T-helper 2 cell treated with Interferon-gamma antibody and Interleukin-4, amounts not matched to agents 5 μg/mL and 100 μg/mL, for 36 hours (primary cell): ENCODE measurements around the gene PLCXD1.
"Not testable (repeated sequence)": the region's sequence is repeated elsewhere in the genome, so short reads cannot be mapped to it uniquely, and the experiment has no call there.

Source experiments
- DNase-seq: peaks from one replicate; pipeline ENCODE4 v3.0.0; 2021; ENCODE audit warnings: low spot score
- H3K27ac Mint-ChIP-seq: one replicate; pipeline ENCODE4 v1.8.0; 2021; ENCODE audit warnings: mild to moderate bottlenecking, mixed read lengths
- H3K27me3 Mint-ChIP-seq: one replicate; pipeline ENCODE4 v1.8.0; 2021; ENCODE audit warnings: low read depth, mixed read lengths
- H3K36me3 Mint-ChIP-seq: one replicate; pipeline ENCODE4 v1.8.0; 2021; ENCODE audit warnings: low read depth, mixed read lengths
- H3K4me1 Mint-ChIP-seq: one replicate; pipeline ENCODE4 v1.8.0; 2021; ENCODE audit warnings: low read depth, mixed read lengths
- H3K4me3 Mint-ChIP-seq: one replicate; pipeline ENCODE4 v1.8.0; 2022; ENCODE audit warnings: mild to moderate bottlenecking, moderate library complexity, mixed read lengths
- H3K9me3 Mint-ChIP-seq: one replicate; pipeline ENCODE4 v1.8.0; 2021; ENCODE audit warnings: mixed read lengths

Gene PLCXD1

GRCh38 chrX:257681-258289 lies 23.4 kb upstream of the PLCXD1 start:
- Mint-ChIP-seq H3K9me3 (no peaks in the 10 kb centered on the region), H3K27ac (no peak overlapping the region), H3K27me3 (no peaks in the 10 kb centered on the region), H3K4me3 (no peak overlapping the region), H3K4me1 (no peaks in the 10 kb centered on the region), H3K36me3 (no peaks in the 10 kb centered on the region)
- DNase-seq: no peak

- no peaks in the 10 kb centered on the region for H3K36me3 Mint-ChIP-seq
- DNase-seq: no peak
- no peak overlapping the region for H3K4me3 Mint-ChIP-seq
- no peaks in the 10 kb centered on the region for H3K27me3 Mint-ChIP-seq
- H3K9me3 Mint-ChIP-seq: no peaks in the 10 kb centered on the region
- no peaks in the 10 kb centered on the region for H3K4me1 Mint-ChIP-seq
- no peak overlapping the region for H3K27ac Mint-ChIP-seq
Measured at GRCh38 chrX:258291-259040, 22.7 kb upstream of the PLCXD1 start.

- H3K27me3 Mint-ChIP-seq: no peaks in the 10 kb centered on the region
- no peaks in the 10 kb centered on the region for H3K4me1 Mint-ChIP-seq
- DNase-seq: no peak
- H3K36me3 Mint-ChIP-seq: no peaks in the 10 kb centered on the region
- H3K9me3 Mint-ChIP-seq: no peaks in the 10 kb centered on the region
- H3K27ac Mint-ChIP-seq: no peak overlapping the region
- H3K4me3 Mint-ChIP-seq: no peak overlapping the region
Measured at GRCh38 chrX:259692-260355, 21.4 kb upstream of the PLCXD1 start.

- no peaks in the 10 kb centered on the region for H3K36me3 Mint-ChIP-seq
- H3K9me3 Mint-ChIP-seq: no peaks in the 10 kb centered on the region
- no peaks in the 10 kb centered on the region for H3K4me1 Mint-ChIP-seq
- H3K27me3 Mint-ChIP-seq: no peaks in the 10 kb centered on the region
- H3K4me3 Mint-ChIP-seq: no peak overlapping the region
- no peak for DNase-seq
- H3K27ac Mint-ChIP-seq: no peak overlapping the region
Measured at GRCh38 chrX:261167-261918, 19.8 kb upstream of the PLCXD1 start.

- Mint-ChIP-seq H3K4me1 (no peaks in the 10 kb centered on the region), H3K27ac (no peak overlapping the region), H3K27me3 (no peaks in the 10 kb centered on the region), H3K36me3 (no peaks in the 10 kb centered on the region), H3K9me3 (no peaks in the 10 kb centered on the region), H3K4me3 (no peak overlapping the region)
- DNase-seq: no peak
Measured at GRCh38 chrX:261919-262352, 19.2 kb upstream of the PLCXD1 start.

- no peaks in the 10 kb centered on the region for H3K4me1 Mint-ChIP-seq
- H3K4me3 Mint-ChIP-seq: no peak overlapping the region
- no peaks in the 10 kb centered on the region for H3K36me3 Mint-ChIP-seq
- DNase-seq: no peak
- H3K27ac Mint-ChIP-seq: no peak overlapping the region
- H3K27me3 Mint-ChIP-seq: no peaks in the 10 kb centered on the region
- no peaks in the 10 kb centered on the region for H3K9me3 Mint-ChIP-seq
Measured at GRCh38 chrX:262381-262909, 18.7 kb upstream of the PLCXD1 start.

- not testable (repeated sequence) for H3K4me3 Mint-ChIP-seq, H3K4me1 Mint-ChIP-seq, H3K27ac Mint-ChIP-seq, H3K9me3 Mint-ChIP-seq, DNase-seq, H3K27me3 Mint-ChIP-seq, H3K36me3 Mint-ChIP-seq
Measured at GRCh38 chrX:264006-264405, 17.2 kb upstream of the PLCXD1 start.

- Mint-ChIP-seq H3K36me3 (no peaks in the 10 kb centered on the region), H3K4me3 (no peak overlapping the region), H3K27ac (no peak overlapping the region), H3K4me1 (no peaks in the 10 kb centered on the region), H3K9me3 (no peaks in the 10 kb centered on the region), H3K27me3 (no peaks in the 10 kb centered on the region)
- peak; percentile 2 for DNase-seq
Measured at GRCh38 chrX:264634-265455, 16.3 kb upstream of the PLCXD1 start.

GRCh38 chrX:265502-265901 lies 15.7 kb upstream of the PLCXD1 start:
- no peaks in the 10 kb centered on the region for H3K4me1 Mint-ChIP-seq
- no peaks in the 10 kb centered on the region for H3K36me3 Mint-ChIP-seq
- peak; percentile 2 for DNase-seq
- no peaks in the 10 kb centered on the region for H3K9me3 Mint-ChIP-seq
- H3K27me3 Mint-ChIP-seq: no peaks in the 10 kb centered on the region
- no peak overlapping the region for H3K4me3 Mint-ChIP-seq
- no peak overlapping the region for H3K27ac Mint-ChIP-seq

- Mint-ChIP-seq H3K27me3 (no peaks in the 10 kb centered on the region), H3K36me3 (no peaks in the 10 kb centered on the region), H3K4me1 (no peaks in the 10 kb centered on the region), H3K9me3 (no peaks in the 10 kb centered on the region), H3K4me3 (no peak overlapping the region), H3K27ac (no peak overlapping the region)
- no peak for DNase-seq
Measured at GRCh38 chrX:267771-268261, 13.4 kb upstream of the PLCXD1 start.

- no peaks in the 10 kb centered on the region for H3K4me1 Mint-ChIP-seq
- H3K4me3 Mint-ChIP-seq: no peak overlapping the region
- H3K36me3 Mint-ChIP-seq: no peaks in the 10 kb centered on the region
- no peaks in the 10 kb centered on the region for H3K27me3 Mint-ChIP-seq
- no peak overlapping the region for H3K27ac Mint-ChIP-seq
- no peaks in the 10 kb centered on the region for H3K9me3 Mint-ChIP-seq
- DNase-seq: no peak
Measured at GRCh38 chrX:270848-271367, 10.3 kb upstream of the PLCXD1 start.

- Mint-ChIP-seq H3K9me3 (no peaks in the 10 kb centered on the region), H3K36me3 (peaks cover 4% of the 10 kb centered on the region), H3K4me3 (no peak overlapping the region), H3K27ac (no peak overlapping the region), H3K27me3 (peaks cover 3% of the 10 kb centered on the region), H3K4me1 (peaks cover 4% of the 10 kb centered on the region)
- no peak for DNase-seq
Measured at GRCh38 chrX:274904-275475, 6.2 kb upstream of the PLCXD1 start.
